Mucosa of rectum (tissue), 2 donors: ENCODE measurements around the gene CAMP.

Experiments
- H3K27ac ChIP-seq, 2 donors: one replicate each; pipeline ENCODE4 v1.7.0; 2013; ENCODE audit warnings: inconsistent platforms in 2 of 2, low read depth in 2 of 2, low read length in 2 of 2
- H3K27me3 ChIP-seq, 2 donors: one replicate each; pipeline ENCODE4 v1.7.0; 2013; ENCODE audit warnings: low read length in 2 of 2; ENCODE audit not compliant: control insufficient read depth in 2 of 2, insufficient read depth in 2 of 2
- H3K36me3 ChIP-seq, 2 donors: one replicate each; pipeline ENCODE4 v1.7.0; 2013; ENCODE audit warnings: low read length in 2 of 2; ENCODE audit not compliant: control insufficient read depth in 2 of 2, insufficient read depth in 2 of 2
- H3K4me1 ChIP-seq, 2 donors: one replicate each; pipeline ENCODE4 v1.7.0; 2013; ENCODE audit warnings: low read length in 2 of 2, mild to moderate bottlenecking in 1 of 2; ENCODE audit not compliant: control insufficient read depth in 2 of 2, insufficient read depth in 2 of 2
- H3K4me3 ChIP-seq, 2 donors: one replicate each; pipeline ENCODE4 v1.7.0; 2013; ENCODE audit warnings: low read length in 2 of 2
- H3K9ac ChIP-seq, 2 donors: one replicate each; pipeline ENCODE4 v1.7.0; 2013; ENCODE audit warnings: low read length in 2 of 2, low read depth in 1 of 2, mild to moderate bottlenecking in 1 of 2
- H3K9me3 ChIP-seq, 2 donors: one replicate each; pipeline ENCODE4 v1.7.0; 2013; ENCODE audit warnings: low read length in 2 of 2; ENCODE audit not compliant: control insufficient read depth in 2 of 2
- donor health status: healthy.
- donor health status: Normal muscosa, but diverticular disease.

Gene CAMP

GRCh38 chr3:48271763-48272498, 48.6 kb downstream of the CAMP start:
- Histone ChIP-seq H3K9ac (no peak overlapping the region), H3K4me3 (no peak overlapping the region), H3K36me3 (peaks cover 0 to 7% of the 10 kb centered on the region in 2 donors), H3K27me3 (no peaks in the 10 kb centered on the region), H3K4me1 (peaks cover 18 to 20% of the 10 kb centered on the region in 2 donors), H3K9me3 (no peaks in the 10 kb centered on the region), H3K27ac (no peak overlapping the region)

DNA sequence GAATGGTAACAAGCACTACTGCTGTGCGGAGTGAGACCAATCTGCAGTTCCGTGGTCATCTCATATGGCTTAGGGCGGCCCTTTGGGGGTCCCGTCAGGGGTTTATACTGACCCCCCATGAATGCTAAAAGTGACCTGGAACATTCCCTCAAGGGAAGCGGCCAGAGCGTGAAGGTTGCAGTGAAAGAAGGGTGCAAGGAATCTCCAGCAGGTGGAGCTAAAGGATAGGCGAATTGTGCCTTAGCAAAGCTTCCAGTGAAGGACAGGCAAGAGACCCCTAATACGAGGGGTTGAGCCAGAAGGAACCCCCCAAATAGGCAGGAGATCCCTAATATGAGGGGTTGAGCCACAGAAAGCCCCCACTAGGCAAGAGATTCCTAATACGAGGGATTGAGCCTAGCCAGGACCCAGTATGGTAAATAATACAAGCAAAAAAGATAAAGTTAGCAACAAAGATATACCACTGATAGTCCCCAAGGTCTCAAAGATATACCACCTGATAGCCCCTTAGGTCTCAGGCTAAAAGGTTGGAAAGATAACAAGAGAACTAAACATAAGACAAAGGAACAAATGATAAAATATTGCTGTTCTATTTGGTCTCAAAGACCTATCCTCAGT, 50.4 kb downstream of the CAMP start:
- no peak overlapping the region for H3K4me3 ChIP-seq
- H3K9ac ChIP-seq, result no peak overlapping the region
- H3K27ac ChIP-seq, result no peak overlapping the region
- H3K27me3 ChIP-seq, result no peaks in the 10 kb centered on the region
- no peaks in the 10 kb centered on the region for H3K9me3 ChIP-seq
- H3K4me1 ChIP-seq, result peaks cover 9 to 11% of the 10 kb centered on the region in 2 donors
- H3K36me3 ChIP-seq, result peaks cover 0 to 5% of the 10 kb centered on the region in 2 donors

DNA sequence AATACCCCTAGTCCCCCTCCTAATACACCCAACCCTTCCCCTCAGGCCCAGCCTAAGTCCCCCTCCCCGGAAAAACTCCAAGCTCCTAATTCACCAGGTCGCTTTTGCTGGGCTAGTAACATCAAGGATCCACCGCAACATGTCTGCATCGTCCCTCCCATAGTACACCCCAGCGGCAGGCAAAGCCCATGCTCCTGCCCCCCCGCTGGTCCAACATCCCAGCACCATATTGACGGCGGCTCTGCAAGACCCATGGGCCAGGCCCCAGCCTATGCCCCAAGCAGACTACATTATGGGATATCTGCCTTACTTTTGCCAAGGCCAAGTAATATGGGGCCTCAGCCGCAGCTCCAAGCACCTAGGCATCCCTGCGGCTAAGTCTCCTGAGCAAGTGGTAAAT, 51.2 kb downstream of the CAMP start:
- H3K27ac ChIP-seq, result no peak overlapping the region
- no peaks in the 10 kb centered on the region for H3K27me3 ChIP-seq
- H3K9me3 ChIP-seq, result no peaks in the 10 kb centered on the region
- H3K4me3 ChIP-seq, result no peak overlapping the region
- H3K9ac ChIP-seq, result no peak overlapping the region
- peaks cover 2 to 4% of the 10 kb centered on the region in 2 donors for H3K4me1 ChIP-seq
- no peaks in the 10 kb centered on the region for H3K36me3 ChIP-seq
